Measurements from ENCODE around the gene TAPT1. TPM values are rescaled to one million over a fixed set of nuclear protein-coding genes. Genes with fewer than 3 reads are reported as not detected.

The TAPT1 gene
- total and polyA plus RNA-seq, 7 donors: 6.0 to 43.8 (median 29.4) TPM

DNA sequence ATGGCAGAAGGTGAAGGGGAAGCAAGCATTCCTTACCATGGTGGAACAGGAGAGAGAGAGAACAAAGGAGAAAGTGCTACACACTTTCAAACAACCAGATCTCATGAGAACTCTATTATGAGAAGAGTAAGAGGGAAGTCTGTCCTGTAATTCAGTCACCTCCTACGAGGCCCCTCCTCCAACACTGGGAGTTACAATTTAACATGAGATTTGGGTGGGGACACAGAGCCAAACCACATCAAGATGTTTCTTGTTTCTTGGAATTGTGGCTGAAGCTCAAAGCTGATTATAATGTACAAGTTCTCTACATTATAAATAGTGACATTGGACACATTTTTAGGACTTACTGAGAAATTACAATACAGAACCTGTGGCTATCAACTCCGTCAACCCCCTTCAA is 29.5 kb upstream of the TAPT1 start:
- intact Hi-C loops (cut with DNase I): no loop called here
- H3K4me3 ChIP-seq: no peak overlapping the region
- no peaks in the 10 kb centered on the region for H3K9me3 ChIP-seq
- 82 to 86% methylated on average over 2 of the region's 2 CpGs for WGBS, 2 donors
- no peak for DNase-seq
- no peak overlapping the region for H3K27ac ChIP-seq
- H3K4me1 ChIP-seq: peaks cover 0 to 17% (median 6%) of the 10 kb centered on the region in 4 donors
- no peaks in the 10 kb centered on the region for H3K27me3 ChIP-seq
- TF ChIP-seq POLR2A (IDR thresholded peaks at IDR 0.05) (no peak), EP300 (IDR thresholded peaks at IDR 0.05) (no peak), POLR2AphosphoS5 (IDR thresholded peaks at IDR 0.05) (no peak)
- TF ChIP-seq, protein P1, sequence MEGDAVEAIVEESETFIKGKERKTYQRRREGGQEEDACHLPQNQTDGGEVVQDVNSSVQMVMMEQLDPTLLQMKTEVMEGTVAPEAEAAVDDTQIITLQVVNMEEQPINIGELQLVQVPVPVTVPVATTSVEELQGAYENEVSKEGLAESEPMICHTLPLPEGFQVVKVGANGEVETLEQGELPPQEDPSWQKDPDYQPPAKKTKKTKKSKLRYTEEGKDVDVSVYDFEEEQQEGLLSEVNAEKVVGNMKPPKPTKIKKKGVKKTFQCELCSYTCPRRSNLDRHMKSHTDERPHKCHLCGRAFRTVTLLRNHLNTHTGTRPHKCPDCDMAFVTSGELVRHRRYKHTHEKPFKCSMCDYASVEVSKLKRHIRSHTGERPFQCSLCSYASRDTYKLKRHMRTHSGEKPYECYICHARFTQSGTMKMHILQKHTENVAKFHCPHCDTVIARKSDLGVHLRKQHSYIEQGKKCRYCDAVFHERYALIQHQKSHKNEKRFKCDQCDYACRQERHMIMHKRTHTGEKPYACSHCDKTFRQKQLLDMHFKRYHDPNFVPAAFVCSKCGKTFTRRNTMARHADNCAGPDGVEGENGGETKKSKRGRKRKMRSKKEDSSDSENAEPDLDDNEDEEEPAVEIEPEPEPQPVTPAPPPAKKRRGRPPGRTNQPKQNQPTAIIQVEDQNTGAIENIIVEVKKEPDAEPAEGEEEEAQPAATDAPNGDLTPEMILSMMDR (IDR thresholded peaks at IDR 0.05): no peak
- peaks cover 0 to 6% (median 0%) of the 10 kb centered on the region in 4 donors for H3K36me3 ChIP-seq

DNA sequence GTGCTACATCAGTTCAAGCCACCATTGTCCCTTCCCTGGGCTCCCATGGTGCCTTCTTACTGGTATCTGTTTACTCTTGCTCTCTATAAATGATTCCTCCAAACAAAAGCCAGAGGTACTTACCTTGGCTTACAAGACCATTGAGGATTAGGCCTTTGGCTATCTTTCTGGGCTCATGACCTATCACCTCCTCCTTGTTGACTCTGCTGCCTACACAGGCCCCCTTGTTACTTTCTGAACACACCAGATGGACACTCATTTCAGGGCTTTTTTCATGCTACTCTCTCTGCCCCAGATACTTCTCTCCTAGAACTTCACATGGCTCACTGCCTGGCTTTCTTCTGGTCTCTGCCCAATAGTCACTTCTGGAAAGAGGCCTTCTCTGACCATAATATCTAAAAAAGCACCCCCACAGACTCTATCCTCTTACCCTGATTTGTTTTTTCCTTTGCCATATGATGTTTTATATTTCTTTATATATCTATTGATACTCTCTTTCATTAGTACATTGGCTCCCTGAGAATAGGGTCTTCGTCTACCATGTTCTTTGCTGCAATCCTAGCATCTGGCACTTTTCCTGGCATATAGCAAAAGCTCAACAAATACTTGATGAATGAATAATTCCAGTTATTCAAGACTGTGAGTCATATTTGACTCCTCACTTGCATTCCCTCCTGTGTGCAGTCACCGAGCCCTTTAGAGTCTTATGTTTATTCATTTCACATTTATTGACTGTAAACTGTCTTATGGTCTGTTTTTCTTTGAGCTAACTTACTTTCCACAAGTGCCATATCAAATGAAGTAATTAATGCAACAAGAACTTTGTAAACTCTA is 27.1 kb upstream of the TAPT1 start:
- Histone ChIP-seq H3K36me3 (peaks cover 0 to 6% (median 0%) of the 10 kb centered on the region in 4 donors), H3K4me3 (no peak overlapping the region), H3K4me1 (peaks cover 0 to 17% (median 6%) of the 10 kb centered on the region in 4 donors), H3K27me3 (no peaks in the 10 kb centered on the region), H3K27ac (no peak overlapping the region), H3K9me3 (no peaks in the 10 kb centered on the region)
- WGBS, 2 donors: 71 to 74% methylated on average over 2 of the region's 2 CpGs
- intact Hi-C loops (cut with DNase I): no loop called here
- no peak for DNase-seq
- no peak for TF ChIP-seq POLR2A (IDR thresholded peaks at IDR 0.05)
- no peak for TF ChIP-seq POLR2AphosphoS5 (IDR thresholded peaks at IDR 0.05)
- TF ChIP-seq, protein P1 (IDR thresholded peaks at IDR 0.05): no peak
- TF ChIP-seq EP300 (IDR thresholded peaks at IDR 0.05): no peak

DNA sequence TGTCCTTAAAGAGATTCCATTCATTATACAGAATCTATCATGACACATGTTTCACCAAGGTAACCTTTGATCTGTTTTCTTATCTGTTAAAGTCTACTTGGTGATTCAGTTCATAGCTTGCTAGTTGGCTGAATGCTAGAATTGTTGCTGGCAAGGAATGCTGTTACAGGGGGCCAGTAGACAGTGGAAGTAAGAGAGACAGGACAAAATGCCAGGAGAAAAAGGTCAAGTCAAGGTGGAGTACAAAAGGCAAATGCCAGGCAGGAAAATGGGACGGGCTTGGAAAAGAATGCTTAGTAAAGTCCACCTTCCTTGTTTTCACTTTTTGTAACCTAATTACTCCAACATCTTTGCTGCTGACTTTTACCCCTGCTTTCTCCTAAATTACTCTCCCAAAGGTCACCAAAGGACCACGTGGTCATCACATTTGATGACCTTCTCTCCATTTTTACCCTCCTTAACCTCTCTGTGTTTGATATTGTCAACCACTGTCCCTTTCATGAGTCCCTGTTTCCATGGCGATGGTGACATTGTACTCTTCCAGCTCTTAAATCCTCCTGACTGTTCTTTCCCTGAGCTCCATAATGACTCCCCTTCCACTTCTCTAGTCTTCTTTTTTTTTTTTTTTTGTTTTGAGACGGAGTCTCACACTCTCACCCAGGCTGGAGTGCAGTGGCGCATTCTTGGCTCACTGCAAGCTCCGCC is 24.5 kb upstream of the TAPT1 start:
- intact Hi-C loops (cut with DNase I): no loop called here
- no peak for DNase-seq

DNA sequence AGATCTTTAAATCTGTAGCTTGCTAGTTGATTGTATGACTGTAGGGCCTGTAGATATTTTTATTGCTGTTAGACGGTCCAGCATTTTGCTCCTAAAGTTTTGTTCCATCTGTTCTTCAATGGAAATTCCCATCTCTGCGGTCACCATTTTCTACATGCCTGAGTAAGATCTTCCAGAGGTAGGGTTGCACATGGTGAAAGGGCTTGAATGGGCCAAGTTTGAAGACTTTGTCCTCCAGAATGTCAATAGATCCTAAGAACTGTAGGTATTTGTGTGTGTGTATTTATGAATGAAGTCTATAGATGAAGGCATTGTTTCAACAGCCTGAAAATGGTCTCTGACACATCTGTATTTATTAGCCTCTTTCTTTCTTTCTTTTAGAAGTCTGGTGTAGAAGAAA is 22.3 kb upstream of the TAPT1 start:
- 95 to 99% methylated on average over 2 of the region's 2 CpGs for WGBS, 2 donors
- intact Hi-C loops (cut with DNase I): no loop called here
- TF ChIP-seq POLR2A (IDR thresholded peaks at IDR 0.05) (no peak), POLR2AphosphoS5 (IDR thresholded peaks at IDR 0.05) (no peak), EP300 (IDR thresholded peaks at IDR 0.05) (no peak)
- TF ChIP-seq, protein P1 (IDR thresholded peaks at IDR 0.05): no peak
- Histone ChIP-seq H3K9me3 (no peaks in the 10 kb centered on the region), H3K4me1 (peaks cover 0 to 9% (median 4%) of the 10 kb centered on the region in 4 donors), H3K27me3 (no peaks in the 10 kb centered on the region), H3K4me3 (no peak overlapping the region), H3K27ac (no peak overlapping the region), H3K36me3 (no peaks in the 10 kb centered on the region)
- DNase-seq: no peak

More for the DNA sequence above, 24.5 kb upstream of the TAPT1 start:
- Histone ChIP-seq H3K27me3 (no peaks in the 10 kb centered on the region), H3K9me3 (no peaks in the 10 kb centered on the region), H3K4me3 (no peak overlapping the region), H3K27ac (no peak overlapping the region), H3K36me3 (no peaks in the 10 kb centered on the region), H3K4me1 (peaks cover 0 to 17% (median 6%) of the 10 kb centered on the region in 4 donors)
- TF ChIP-seq POLR2AphosphoS5 (IDR thresholded peaks at IDR 0.05) (no peak), POLR2A (IDR thresholded peaks at IDR 0.05) (no peak)
- TF ChIP-seq, protein P1 (IDR thresholded peaks at IDR 0.05): no peak
- WGBS, 2 donors: 70 to 83% methylated on average over 6 of the region's 6 CpGs

Data from sigmoid colon (tissue), 7 donors.